CD14-positive monocyte (primary cell): ENCODE measurements around the gene ZFP36L1. TPM values are rescaled to one million over a fixed set of nuclear protein-coding genes. Genes with fewer than 3 reads are reported as not detected.

ENCODE experiments used
- DNase-seq, 3 donors: peaks; one replicate each; pipeline ENCODE4 v3.0.0-alpha.2; 2011 to 2022
- H2AFZ ChIP-seq: 2 replicates; pipeline ENCODE4 v1.6.0; 2012; ENCODE audit warnings: mild to moderate bottlenecking, low read depth, low read length, inconsistent platforms; ENCODE audit not compliant: insufficient read depth, poor library complexity, severe bottlenecking
- H3K27ac ChIP-seq, 2 donors: 1 replicate in 1 of 2; 2 replicates in 1 of 2; pipeline ENCODE4 v1.5.1; 2012 to 2013; ENCODE audit warnings: low read length in 2 of 2, control low read depth in 1 of 2, inconsistent platforms in 1 of 2, low read depth in 1 of 2, mild to moderate bottlenecking in 1 of 2
- H3K27me3 ChIP-seq, 2 donors: one replicate each; pipeline versions ENCODE4 v1.6.0 to v1.6.1; 2011 to 2013; ENCODE audit warnings: low read length in 2 of 2; ENCODE audit not compliant: control insufficient read depth in 2 of 2, insufficient read depth in 2 of 2
- H3K36me3 ChIP-seq, 2 donors: replicated peaks in 1 of 2; 1 replicate in 1 of 2; 2 replicates in 1 of 2; pipeline versions ENCODE4 v1.5.1 to v1.6.1; 2012 to 2013; ENCODE audit warnings: low read length in 2 of 2, control low read depth in 1 of 2, inconsistent platforms in 1 of 2, mild to moderate bottlenecking in 1 of 2; ENCODE audit not compliant: insufficient read depth in 2 of 2, control insufficient read depth in 1 of 2
- H3K4me1 ChIP-seq, 2 donors: 1 replicate in 1 of 2; 2 replicates in 1 of 2; pipeline versions ENCODE4 v1.5.1 to v1.6.1; 2012 to 2013; ENCODE audit warnings: low read length in 2 of 2, control low read depth in 1 of 2, inconsistent platforms in 1 of 2, mild to moderate bottlenecking in 1 of 2, moderate library complexity in 1 of 2; ENCODE audit not compliant: insufficient read depth in 2 of 2, control insufficient read depth in 1 of 2
- H3K4me2 ChIP-seq: replicated peaks from 2 replicates; pipeline ENCODE3; 2012; ENCODE audit warnings: low read length, moderate library complexity, mild to moderate bottlenecking; ENCODE audit not compliant: poor library complexity, severe bottlenecking; ENCODE audit errors: extremely low read depth
- H3K4me3 ChIP-seq, 3 experiments: fragments of 200-600 bp in 1 of 3; sonication (generic) in 1 of 3; replicated peaks in 1 of 3; 1 replicate in 2 of 3; 2 replicates in 1 of 3; pipeline ENCODE4 v1.5.1; 2011 to 2013; ENCODE audit warnings: low read length in 3 of 3, mild to moderate bottlenecking in 3 of 3, control low read depth in 2 of 3, low read depth in 2 of 3, inconsistent platforms in 1 of 3, moderate library complexity in 1 of 3
- H3K79me2 ChIP-seq: 2 replicates; pipeline ENCODE4 v1.6.0; 2012; ENCODE audit warnings: mild to moderate bottlenecking, control low read depth, inconsistent platforms, low read length, moderate library complexity; ENCODE audit not compliant: insufficient read depth
- H3K9ac ChIP-seq: 2 replicates; pipeline ENCODE4 v1.6.0; 2017; ENCODE audit warnings: low read length, mild to moderate bottlenecking; ENCODE audit not compliant: insufficient read depth, poor library complexity, severe bottlenecking
- H3K9me3 ChIP-seq, 2 donors: replicated peaks in 1 of 2; 1 replicate in 1 of 2; 2 replicates in 1 of 2; pipeline versions ENCODE4 v1.5.1 to v1.6.1; 2012 to 2013; ENCODE audit warnings: low read length in 2 of 2, control low read depth in 1 of 2; ENCODE audit not compliant: control insufficient read depth in 1 of 2, insufficient read depth in 1 of 2
- H4K20me1 ChIP-seq: 2 replicates; pipeline ENCODE4 v1.6.0; 2012; ENCODE audit warnings: mild to moderate bottlenecking, low read length, control low read depth, moderate library complexity; ENCODE audit not compliant: insufficient read depth
- H3K27ac Mint-ChIP-seq, 7 donors: one replicate each; pipeline ENCODE4 v1.8.0; 2020; ENCODE audit warnings: mild to moderate bottlenecking in 7 of 7, mixed read lengths in 7 of 7, moderate library complexity in 6 of 7, inconsistent platforms in 2 of 7
- H3K27me3 Mint-ChIP-seq, 3 donors: one replicate each; pipeline ENCODE4 v1.8.0; 2021 to 2022; ENCODE audit warnings: low read depth in 3 of 3, mild to moderate bottlenecking in 3 of 3, mixed read lengths in 3 of 3, moderate library complexity in 3 of 3, inconsistent platforms in 1 of 3
- H3K36me3 Mint-ChIP-seq, 2 donors: one replicate each; pipeline ENCODE4 v1.8.0; 2020; ENCODE audit warnings: mixed read lengths in 2 of 2, inconsistent platforms in 1 of 2, mild to moderate bottlenecking in 1 of 2
- H3K4me1 Mint-ChIP-seq: one replicate; pipeline ENCODE4 v1.8.0; 2020; ENCODE audit warnings: mild to moderate bottlenecking, mixed read lengths
- H3K4me3 Mint-ChIP-seq, 2 donors: one replicate each; pipeline ENCODE4 v1.8.0; 2020; ENCODE audit warnings: mild to moderate bottlenecking in 2 of 2, mixed read lengths in 2 of 2, moderate library complexity in 1 of 2
- H3K9me3 Mint-ChIP-seq, 7 donors: one replicate each; pipeline ENCODE4 v1.8.0; 2020 to 2022; ENCODE audit warnings: mixed read lengths in 7 of 7, mild to moderate bottlenecking in 6 of 7, moderate library complexity in 6 of 7, inconsistent platforms in 2 of 7
- WGBS: methylation state at CpG from one replicate; pipeline ENCODE4 v1.1.5; 2013; ENCODE audit warnings: missing lambda C conversion rate; ENCODE audit not compliant: insufficient coverage; 5-methylcytosine and 5-hydroxymethylcytosine counted together
- intact Hi-C, 2 donors: fragments of 100-400 bp; cut with micrococcal nuclease; formaldehyde crosslinking; loops; one replicate each; pipeline versions ENCODE4 v1.15.0 to v1.15.1; 2023
- polyA plus RNA-seq, 3 donors: library from polyadenylated mRNA; depleted of rRNA in 1 of 3; unstranded in 2 of 3; stranded (reverse) in 1 of 3; fragments of 300-500 nt in 2 of 3; fragments of >200 nt in 1 of 3; fragmentation: Illumina TruSeq in 2 of 3; gene quantifications; 1 replicate in 2 of 3; 2 replicates in 1 of 3; pipeline ENCODE4 v1.2.3, GENCODE V29; 2012 to 2021
- TF ChIP-seq, protein P1 (sequence below): fragments of 200-600 bp; IDR thresholded peaks from one replicate; pipeline ENCODE4 v1.8.0; 2022; ENCODE audit warnings: antibody characterized with exemption, mild to moderate bottlenecking

The ZFP36L1 gene
- polyA plus RNA-seq, 3 donors: 151 to 934 (median 185) TPM

DNA sequence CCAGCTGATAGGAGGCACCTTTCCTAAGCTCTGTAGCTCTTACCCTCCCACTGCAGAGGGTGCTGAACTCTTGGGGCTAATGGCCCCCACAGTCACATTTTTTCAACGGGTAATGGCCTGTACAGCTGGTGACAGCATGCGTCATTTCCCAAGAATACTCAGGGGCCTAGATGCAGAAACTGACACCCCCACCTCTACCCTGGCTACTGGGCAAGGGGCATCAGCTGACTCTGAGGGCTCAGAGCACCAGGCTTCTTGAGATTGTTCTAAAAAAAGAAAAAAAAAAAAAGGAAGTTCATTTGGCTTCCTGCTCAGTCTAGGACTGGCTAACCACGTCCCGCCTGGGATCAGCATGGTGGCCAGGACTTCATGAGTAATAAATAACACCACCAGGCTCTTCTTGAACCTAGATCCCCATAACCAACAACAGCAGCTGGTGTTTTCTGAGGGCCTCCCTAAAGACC is 35.2 kb downstream of the ZFP36L1 start:
- intact Hi-C loops: loop anchor here in 1 of 2 donors (2.0 to 5.0 kb wide), 2 partner anchors 15 to 1055 kb away; partner anchors contain the start of gene RDH12
- Histone ChIP-seq H4K20me1 (no peaks in the 10 kb centered on the region), H3K4me2 (peak overlapping the region; percentile 22), H2AFZ (no peak overlapping the region), H3K9me3 (no peaks in the 10 kb centered on the region), H3K4me1 (peaks cover 31 to 34% of the 10 kb centered on the region in 2 donors), H3K36me3 (no peaks in the 10 kb centered on the region), H3K27me3 (peaks cover 25 to 54% of the 10 kb centered on the region in 2 donors), H3K4me3 (peak overlapping the region in 1 of 3 experiments; percentile 1), H3K27ac (peak overlapping the region in 1 of 2 donors; percentile 44), H3K9ac (no peak overlapping the region), H3K79me2 (no peaks in the 10 kb centered on the region)
- peaks cover 3 to 29% of the 10 kb centered on the region in 2 donors for H3K36me3 Mint-ChIP-seq
- peak overlapping the region; percentile 34 to 65 for H3K4me3 Mint-ChIP-seq
- H3K4me1 Mint-ChIP-seq: peaks cover 39% of the 10 kb centered on the region
- peaks cover 56 to 82% (median 70%) of the 10 kb centered on the region in 3 donors for H3K27me3 Mint-ChIP-seq
- H3K9me3 Mint-ChIP-seq: peaks cover 0 to 5% (median 0%) of the 10 kb centered on the region in 7 donors
- TF ChIP-seq, protein P1, sequence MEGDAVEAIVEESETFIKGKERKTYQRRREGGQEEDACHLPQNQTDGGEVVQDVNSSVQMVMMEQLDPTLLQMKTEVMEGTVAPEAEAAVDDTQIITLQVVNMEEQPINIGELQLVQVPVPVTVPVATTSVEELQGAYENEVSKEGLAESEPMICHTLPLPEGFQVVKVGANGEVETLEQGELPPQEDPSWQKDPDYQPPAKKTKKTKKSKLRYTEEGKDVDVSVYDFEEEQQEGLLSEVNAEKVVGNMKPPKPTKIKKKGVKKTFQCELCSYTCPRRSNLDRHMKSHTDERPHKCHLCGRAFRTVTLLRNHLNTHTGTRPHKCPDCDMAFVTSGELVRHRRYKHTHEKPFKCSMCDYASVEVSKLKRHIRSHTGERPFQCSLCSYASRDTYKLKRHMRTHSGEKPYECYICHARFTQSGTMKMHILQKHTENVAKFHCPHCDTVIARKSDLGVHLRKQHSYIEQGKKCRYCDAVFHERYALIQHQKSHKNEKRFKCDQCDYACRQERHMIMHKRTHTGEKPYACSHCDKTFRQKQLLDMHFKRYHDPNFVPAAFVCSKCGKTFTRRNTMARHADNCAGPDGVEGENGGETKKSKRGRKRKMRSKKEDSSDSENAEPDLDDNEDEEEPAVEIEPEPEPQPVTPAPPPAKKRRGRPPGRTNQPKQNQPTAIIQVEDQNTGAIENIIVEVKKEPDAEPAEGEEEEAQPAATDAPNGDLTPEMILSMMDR: no peak
- peak overlapping the region; percentile 67 to 89 (median 82) for H3K27ac Mint-ChIP-seq
- peak; percentile 96 to 98 (median 97) for DNase-seq
- 0% methylated on average over 2 of the region's 4 CpGs for WGBS

DNA sequence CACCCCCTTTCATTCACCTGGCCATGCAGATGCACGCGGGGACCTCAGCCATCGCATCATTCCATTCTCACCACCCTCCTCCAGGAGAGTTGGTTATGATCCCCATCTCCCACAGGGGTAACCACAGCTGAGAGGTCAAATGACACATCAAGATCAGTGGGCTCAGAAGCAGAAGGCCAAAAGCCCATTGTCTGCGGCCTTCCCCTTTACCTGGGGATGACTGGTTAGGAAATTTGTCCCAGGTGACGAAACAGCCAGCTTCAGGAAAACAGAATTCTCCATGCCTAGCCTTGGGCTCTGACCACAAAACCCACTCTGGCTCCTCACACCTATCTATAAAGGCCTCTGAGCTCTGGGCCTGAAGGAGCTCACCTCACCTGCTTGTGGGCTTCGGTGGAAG is 36.1 kb downstream of the ZFP36L1 start:
- H4K20me1 ChIP-seq: no peaks in the 10 kb centered on the region
- peaks cover 31 to 34% of the 10 kb centered on the region in 2 donors for H3K4me1 ChIP-seq
- no peak overlapping the region for H3K4me2 ChIP-seq
- no peak overlapping the region for H3K9ac ChIP-seq
- peaks cover 41% of the 10 kb centered on the region for H3K4me1 Mint-ChIP-seq
- H3K27me3 ChIP-seq: peaks cover 31 to 58% of the 10 kb centered on the region in 2 donors
- H3K27ac Mint-ChIP-seq: peak overlapping the region in 2 of 7 donors; percentile 18 to 24
- H3K36me3 ChIP-seq: no peaks in the 10 kb centered on the region
- TF ChIP-seq, protein P1: no peak
- no peak for DNase-seq
- peak overlapping the region in 1 of 3 experiments; percentile 1 for H3K4me3 ChIP-seq
- H3K27ac ChIP-seq: no peak overlapping the region
- 100% methylated on average over 4 of the region's 6 CpGs for WGBS
- H2AFZ ChIP-seq: no peak overlapping the region
- H3K36me3 Mint-ChIP-seq: peaks cover 3 to 27% of the 10 kb centered on the region in 2 donors
- no peaks in the 10 kb centered on the region for H3K9me3 ChIP-seq
- intact Hi-C loops: loop anchor here in 1 of 2 donors (2.0 to 5.0 kb wide), 2 partner anchors 14 to 1054 kb away; partner anchors contain the start of gene RDH12
- H3K4me3 Mint-ChIP-seq: peak overlapping the region in 1 of 2 donors; percentile 65
- no peaks in the 10 kb centered on the region for H3K79me2 ChIP-seq
- H3K9me3 Mint-ChIP-seq: peaks cover 0 to 8% (median 0%) of the 10 kb centered on the region in 7 donors
- peaks cover 62 to 83% (median 73%) of the 10 kb centered on the region in 3 donors for H3K27me3 Mint-ChIP-seq
